T-helper 9 cell (primary cell): ENCODE measurements around the gene ALS2.
"Not testable (repeated sequence)": the region's sequence is repeated elsewhere in the genome, so short reads cannot be mapped to it uniquely, and the experiment has no call there.

Source experiments
- DNase-seq: peaks from one replicate; pipeline ENCODE4 v3.0.0-alpha.2; 2020
- total RNA-seq, 2 donors: gene quantifications; one replicate each; lab custom pipeline; 2026; lab: John Stamatoyannopoulos, UW

ALS2 gene
- total RNA-seq: 25.8 to 29.4 reads per million in 2 donors

- DNase-seq: peak; percentile 91
Observed at GRCh38 chr2:201780674-201781493, at the start of gene ALS2. Gene ALS2, minus strand, starts transcription at chr2:201780933. Its CDS starts 12,048 bp downstream, at chr2:201768885.

- no peak for DNase-seq
Observed at GRCh38 chr2:201828220-201828619, 47.5 kb upstream of the ALS2 start.

GRCh38 chr2:201827621-201828020, 46.9 kb upstream of the ALS2 start:
- no peak for DNase-seq

- no peak for DNase-seq
Observed at GRCh38 chr2:201824212-201824611, 43.5 kb upstream of the ALS2 start.

GRCh38 chr2:201821080-201821479, 40.3 kb upstream of the ALS2 start:
- no peak for DNase-seq

- no peak for DNase-seq
Observed at GRCh38 chr2:201820383-201821007, 39.8 kb upstream of the ALS2 start.

GRCh38 chr2:201816657-201817575, 36.2 kb upstream of the ALS2 start:
- no peak for DNase-seq

GRCh38 chr2:201813996-201814760, 33.4 kb upstream of the ALS2 start:
- DNase-seq: no peak

GRCh38 chr2:201810604-201811003, 29.9 kb upstream of the ALS2 start:
- DNase-seq: not testable (repeated sequence)

- DNase-seq: no peak
Observed at GRCh38 chr2:201809633-201810032, 28.9 kb upstream of the ALS2 start.

- no peak for DNase-seq
Observed at GRCh38 chr2:201808027-201808426, 27.3 kb upstream of the ALS2 start.

GRCh38 chr2:201807452-201807999, 26.8 kb upstream of the ALS2 start:
- DNase-seq: no peak

GRCh38 chr2:201806442-201807170, 25.9 kb upstream of the ALS2 start, which contains the start of gene CDK15:
Gene CDK15, plus strand, starts transcription at chr2:201806537. Its CDS starts 128 bp downstream, at chr2:201806665.
- no peak for DNase-seq

- DNase-seq: not testable (repeated sequence)
Observed at GRCh38 chr2:201798914-201799285, 18.2 kb upstream of the ALS2 start.

GRCh38 chr2:201798252-201798913, 17.6 kb upstream of the ALS2 start:
- no peak for DNase-seq

- DNase-seq: no peak
Observed at GRCh38 chr2:201797175-201797840, 16.6 kb upstream of the ALS2 start.

GRCh38 chr2:201796478-201796865, 15.7 kb upstream of the ALS2 start:
- no peak for DNase-seq

- DNase-seq: no peak
Observed at GRCh38 chr2:201795607-201796477, 15.1 kb upstream of the ALS2 start.

GRCh38 chr2:201794294-201794693, 13.6 kb upstream of the ALS2 start:
- DNase-seq: no peak
